ENCODE data around the gene UCHL3. TPM values are rescaled to one million over a fixed set of nuclear protein-coding genes. Genes with fewer than 3 reads are reported as not detected.

The UCHL3 gene
- total and polyA plus RNA-seq, 2 of the 4 experiments (the other 2 are of a cell fraction) = 63.8 to 68.3 TPM

- POLR2A ChIA-PET (ENCODE audit: unreplicated experiment) = interaction anchor here (0.6 kb wide), 1 partner anchor 16 kb away, joined by 3 read pairs; no protein-coding TSS in a partner anchor
- Histone ChIP-seq H4K20me1 (ENCODE audit: insufficient read depth, low read length) (no peaks in the 10 kb centered on the region), H4K5ac (ENCODE audit: low read depth, low read length) (no peak overlapping the region), H3K9ac (ENCODE audit: low read depth, low read length) (no peak overlapping the region), H3K4me2 (ENCODE audit: low read depth, low read length) (no peak overlapping the region), H3K4me1 (ENCODE audit: control insufficient read depth, insufficient read depth, low read length) (no peaks in the 10 kb centered on the region), H2AK9ac (replicated peaks; ENCODE audit: low read depth, low read length, poor library complexity) (no peak overlapping the region), H3K4me3 (ENCODE audit: insufficient read depth, low read depth, low read length) (no peak overlapping the region), H2AK5ac (ENCODE audit: low read depth, low read length) (no peak overlapping the region), H3K23ac (ENCODE audit: low read depth, low read length) (no peak overlapping the region), H2BK20ac (ENCODE audit: low read depth, low read length) (no peak overlapping the region), H3K18ac (ENCODE audit: low read depth, low read length) (no peak overlapping the region), H3K9me1 (ENCODE audit: insufficient read depth, low read length) (no peaks in the 10 kb centered on the region), H2AFZ (replicated peaks; ENCODE audit: low read length, poor library complexity) (no peak overlapping the region), H3K14ac (replicated peaks; ENCODE audit: low read depth, low read length) (no peak overlapping the region), H2BK5ac (ENCODE audit: low read depth, low read length, poor library complexity, severe bottlenecking) (no peak overlapping the region), H4K8ac (ENCODE audit: low read depth in 2 of 2, low read length in 2 of 2) (no peak overlapping the region), H3K79me1 (ENCODE audit: low read depth in 1 of 2, low read length in 2 of 2) (no peaks in the 10 kb centered on the region), H3K36me3 (ENCODE audit: control insufficient read depth, insufficient read depth, low read length) (no peaks in the 10 kb centered on the region), H2BK120ac (ENCODE audit: low read depth, low read length) (no peak overlapping the region), H3K56ac (ENCODE audit: extremely low read depth, insufficient read depth, low read length) (no peak overlapping the region), H3K27me3 (ENCODE audit: control insufficient read depth, insufficient read depth, low read length) (no peaks in the 10 kb centered on the region), H3K27ac (ENCODE audit: insufficient read depth, low read length) (no peak overlapping the region), H2BK15ac (ENCODE audit: low read depth, low read length) (no peak overlapping the region), H3K9me3 (ENCODE audit: control insufficient read depth, insufficient read depth, low read length) (no peaks in the 10 kb centered on the region), H4K91ac (ENCODE audit: insufficient read depth, low read depth, low read length) (no peak overlapping the region), H3K4ac (ENCODE audit: low read depth, low read length) (no peak overlapping the region)
- WGBS, 2 experiments (ENCODE audit: extremely low coverage in 2 of 2, insufficient read length in 1 of 2) = no CpG with 5 or more reads among the region's 3 CpGs
- CTCF ChIA-PET = no interaction called here
- DNase-seq (no peak), ATAC-seq (ENCODE audit: low read depth) (no peak)
- TF ChIP-seq NFE2L2 (IDR thresholded peaks at IDR 0.05; ENCODE audit: low read depth, low read length) = no peak
- TF ChIP-seq RCOR1 (IDR thresholded peaks at IDR 0.05; ENCODE audit: insufficient replicate concordance, low read length) = no peak
- no peak for TF ChIP-seq CTCF (conservative IDR thresholded peaks at IDR 0.05; ENCODE audit: low read depth, low read length)
- intact Hi-C loops (cut with micrococcal nuclease) = no loop called here
- dilution Hi-C loops (cut with HindIII; ENCODE audit: low sequenced_read_pairs, unreplicated experiment) = no loop called here
- in situ Hi-C loops (cut with MboI; ENCODE audit: low sequenced_read_pairs) = no loop called here
- no TSS peak for BruUV-seq (replicated peaks)
Observed at GRCh38 chr13:75505327-75505726, 44.3 kb upstream of the UCHL3 start.
